ENCODE results near the gene MINDY4B.

GRCh38 chr3:150890831-150891230 lies 14.4 kb downstream of the MINDY4B start:
- no peak for TF ChIP-seq USF2 (IDR thresholded peaks at IDR 0.05; ENCODE audit: borderline replicate concordance, low read depth, low read length)
- TF ChIP-seq POLR2AphosphoS5 (IDR thresholded peaks at IDR 0.05; ENCODE audit: low read depth, low read length) = no peak
- no peak for TF ChIP-seq CTCF (IDR thresholded peaks at IDR 0.05)
- TF ChIP-seq GABPA (IDR thresholded peaks at IDR 0.05; ENCODE audit: low read depth) = no peak

Data from SK-N-SH (cell line).